Frontal cortex (tissue), 4 donors: ENCODE measurements around the gene CADM1. TPM values are rescaled to one million over a fixed set of nuclear protein-coding genes. Genes with fewer than 3 reads are reported as not detected.

ENCODE experiments used
- DNase-seq, 2 donors: peaks; one replicate each; pipeline ENCODE4 v3.0.0; 2012; ENCODE audit warnings: low spot score in 2 of 2
- FAIRE-seq: peaks from 2 replicates; lab custom pipeline; 2012; peaks lifted over from hg19 to GRCh38; lab: Jason Lieb, UNC
- total RNA-seq: library from RNA; depleted of rRNA; stranded (reverse); fragments of >200 nt; gene quantifications from one replicate; pipeline ENCODE4 v1.2.3, GENCODE V29; 2014
- donor health status: control.
- donor health status: control.
- donor health status: control.

CADM1 gene
- total RNA-seq, 1 donor from 2014 or later = 195 TPM

GRCh38 chr11:115300660-115301428, 203.4 kb downstream of the CADM1 start:
- FAIRE-seq (no peak), DNase-seq (no peak)

- no peak for DNase-seq
- no peak for FAIRE-seq
Observed at GRCh38 chr11:115298300-115299012, 205.8 kb downstream of the CADM1 start.

GRCh38 chr11:115297330-115297729, 206.9 kb downstream of the CADM1 start:
- no peak for FAIRE-seq
- no peak for DNase-seq

GRCh38 chr11:115291325-115291724, 212.9 kb downstream of the CADM1 start:
- DNase-seq (no peak), FAIRE-seq (no peak)

- FAIRE-seq (no peak), DNase-seq (no peak)
Observed at GRCh38 chr11:115290893-115291292, 213.3 kb downstream of the CADM1 start.

GRCh38 chr11:115290479-115290878, 213.7 kb downstream of the CADM1 start:
- DNase-seq = no peak
- no peak for FAIRE-seq

- no peak for FAIRE-seq
- DNase-seq = no peak
Observed at GRCh38 chr11:115287266-115287665, 216.9 kb downstream of the CADM1 start.

GRCh38 chr11:115286614-115287013, 217.6 kb downstream of the CADM1 start:
- DNase-seq (no peak), FAIRE-seq (no peak)

GRCh38 chr11:115284773-115285172, 219.4 kb downstream of the CADM1 start:
- DNase-seq = no peak

GRCh38 chr11:115282923-115283322, 221.3 kb downstream of the CADM1 start:
- no peak for FAIRE-seq

More at GRCh38 chr11:115284773-115285172, 219.4 kb downstream of the CADM1 start:
- FAIRE-seq = no peak

GRCh38 chr11:115280775-115281174, 223.4 kb downstream of the CADM1 start:
- no peak for DNase-seq

More at GRCh38 chr11:115282923-115283322, 221.3 kb downstream of the CADM1 start:
- no peak for DNase-seq

GRCh38 chr11:115279813-115280761, 224.1 kb downstream of the CADM1 start:
- no peak for FAIRE-seq
- DNase-seq = no peak

More at GRCh38 chr11:115280775-115281174, 223.4 kb downstream of the CADM1 start:
- FAIRE-seq = no peak

GRCh38 chr11:115276799-115277198, 227.4 kb downstream of the CADM1 start:
- FAIRE-seq (no peak), DNase-seq (no peak)

GRCh38 chr11:115276191-115276590, 228.0 kb downstream of the CADM1 start:
- DNase-seq (no peak), FAIRE-seq (no peak)

- DNase-seq = no peak
- no peak for FAIRE-seq
Observed at GRCh38 chr11:115275045-115275444, 229.2 kb downstream of the CADM1 start.

GRCh38 chr11:115272925-115273324, 231.3 kb downstream of the CADM1 start:
- DNase-seq (no peak), FAIRE-seq (no peak)

- DNase-seq (no peak), FAIRE-seq (no peak)
Observed at GRCh38 chr11:115271643-115272042, 232.6 kb downstream of the CADM1 start.

GRCh38 chr11:115269191-115269950, 234.8 kb downstream of the CADM1 start:
- FAIRE-seq (no peak), DNase-seq (no peak)

GRCh38 chr11:115267871-115268270, 236.3 kb downstream of the CADM1 start:
- DNase-seq = no peak
- no peak for FAIRE-seq
